Right hindlimb (tissue), 1 donor: Measurements from ENCODE around the gene PRRT1.
A peak's percentile ranks its signal among the peaks of the same experiment; 100 is the strongest.
"Not testable (repeated sequence)": the region's sequence is repeated elsewhere in the genome, so short reads cannot be mapped to it uniquely, and the experiment has no call there.

Experiments
- DNase-seq: peaks from one replicate; pipeline ENCODE4 v3.0.0-alpha.2; 2018

The PRRT1 gene

DNA sequence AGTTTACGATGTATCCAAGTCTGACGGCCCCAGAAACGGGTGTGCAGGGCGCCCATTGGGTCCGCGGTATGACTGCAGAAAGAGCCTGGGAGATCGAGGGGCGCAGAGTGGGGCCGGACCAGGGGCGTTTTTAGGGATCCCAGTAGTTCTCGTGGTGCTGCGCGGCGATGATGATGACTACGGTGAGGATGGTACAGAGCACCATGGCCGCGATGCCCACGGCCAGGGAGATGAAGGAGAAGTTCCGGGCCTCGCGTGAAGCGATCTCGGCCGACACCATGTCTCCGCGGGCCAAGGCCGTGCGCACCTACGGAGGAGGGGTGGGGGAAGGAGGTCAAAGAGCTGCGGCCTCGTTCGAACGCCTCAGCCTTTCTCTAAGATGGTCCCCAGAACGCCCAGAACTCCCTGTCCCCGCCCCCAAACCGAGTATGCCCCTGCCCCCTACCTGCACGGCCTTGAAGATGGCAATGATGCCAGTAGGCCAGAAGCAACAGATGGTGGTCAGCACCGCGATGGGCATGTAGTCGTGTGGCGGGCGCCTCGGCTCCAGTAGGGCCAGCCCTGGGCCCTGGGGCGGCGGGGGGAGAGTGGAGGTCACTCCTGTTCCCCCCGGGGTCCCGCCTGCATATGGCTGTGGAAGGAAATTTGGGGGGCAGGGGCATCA lies 2.5 kb downstream of the PRRT1 start:
- DNase-seq, result no peak

DNA sequence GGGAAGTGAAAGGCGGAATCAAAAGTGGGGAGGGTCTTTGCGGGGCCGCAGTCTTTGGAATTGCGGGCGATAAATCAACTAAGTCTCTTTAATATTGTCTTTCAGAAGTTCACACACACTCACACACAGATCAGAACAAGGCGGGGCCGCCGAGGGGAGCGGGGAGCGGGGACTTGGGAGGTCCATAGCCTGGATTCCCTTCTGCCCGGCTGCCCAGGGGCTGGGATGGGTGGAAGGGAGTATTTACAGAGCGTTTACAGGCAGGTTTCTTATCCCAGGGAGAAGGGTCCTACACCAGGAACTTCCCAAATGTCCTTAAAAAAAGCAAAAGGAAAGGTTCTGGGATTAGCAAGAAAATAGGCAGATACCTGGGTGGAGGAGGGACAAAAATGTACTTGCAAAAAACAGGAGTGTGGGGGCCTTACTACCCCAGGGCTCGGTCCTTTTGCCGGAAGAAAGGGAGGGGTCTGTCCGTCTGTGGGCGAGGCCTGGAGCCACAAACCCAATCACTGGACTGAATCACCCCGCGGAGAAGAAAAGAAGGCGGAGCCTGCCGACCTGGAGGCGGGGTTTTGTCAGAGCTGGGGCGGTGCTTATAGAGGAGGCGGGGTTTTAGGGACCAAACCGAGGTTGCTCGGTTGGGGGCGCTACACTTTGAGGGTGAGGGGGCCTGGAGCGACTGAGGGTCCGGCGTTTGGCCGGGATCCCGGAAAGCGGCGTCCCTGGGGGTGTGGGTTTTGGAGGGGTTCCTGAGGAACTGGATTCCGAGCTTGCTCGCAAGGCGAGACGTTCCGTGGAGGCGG lies 3.2 kb downstream of the PRRT1 start:
- DNase-seq, result peak; percentile 81

- DNase-seq, result no peak
Observed at GRCh38 chr6:32147401-32148132, 4.2 kb downstream of the PRRT1 start.

DNA sequence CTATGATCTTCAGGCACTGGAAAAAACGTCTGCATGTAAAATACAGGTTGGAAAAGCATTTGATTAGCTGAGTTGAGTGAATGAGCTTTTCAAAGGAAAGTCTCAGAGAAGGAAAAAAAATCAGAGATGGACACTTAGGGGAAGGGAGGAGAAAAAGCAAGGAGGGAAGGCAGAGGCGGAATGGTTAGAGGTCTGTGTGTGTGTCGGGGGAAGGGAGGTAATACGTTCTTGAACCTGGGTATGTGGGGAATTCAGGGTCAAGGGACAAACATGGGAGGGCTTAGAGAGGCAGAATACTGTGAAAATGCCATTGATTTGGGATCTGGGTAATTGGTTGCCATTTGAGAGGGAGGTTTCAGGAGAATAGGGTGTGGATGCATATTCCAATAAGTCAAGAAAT lies 5.1 kb downstream of the PRRT1 start:
- no peak for DNase-seq

DNA sequence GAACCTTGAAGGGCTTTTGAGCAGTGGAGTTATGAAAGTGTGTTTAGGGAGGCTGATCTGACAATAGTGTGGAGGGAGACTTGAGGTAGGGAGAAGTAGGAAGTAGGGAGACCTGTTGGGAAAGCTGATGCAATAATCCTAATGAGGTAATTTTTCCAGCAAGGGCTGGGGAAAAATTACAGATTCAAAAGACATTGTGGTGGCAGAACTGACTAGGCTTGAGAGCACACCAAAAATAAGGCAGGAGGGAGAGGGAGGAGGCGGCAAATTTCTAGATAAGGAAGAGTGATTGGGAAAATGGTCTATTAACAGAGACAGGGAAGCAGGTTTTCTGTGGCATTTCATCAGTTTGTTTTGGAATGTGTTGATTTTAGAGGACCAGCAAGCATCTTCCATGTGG lies 5.5 kb downstream of the PRRT1 start:
- DNase-seq, result no peak

DNA sequence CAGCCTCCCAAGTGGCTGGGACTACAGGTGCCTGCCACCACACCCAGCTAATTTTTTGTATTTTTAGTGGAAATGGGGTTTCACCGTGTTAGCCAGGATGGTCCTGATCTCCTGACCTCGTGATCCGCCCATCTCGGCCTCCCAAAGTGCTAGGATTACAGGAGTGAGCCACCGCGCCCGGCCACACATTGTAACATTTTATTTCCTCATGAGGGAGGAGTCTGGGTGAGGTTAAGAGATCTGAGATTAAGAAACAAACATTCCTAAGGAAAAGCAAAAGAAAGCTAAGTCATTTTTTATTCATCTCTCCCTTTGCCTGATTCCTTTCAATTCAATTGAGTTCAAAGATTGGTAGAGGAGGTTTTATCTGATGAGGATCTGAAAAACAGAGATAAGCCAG lies 7.5 kb downstream of the PRRT1 start:
- not testable (repeated sequence) for DNase-seq

DNA sequence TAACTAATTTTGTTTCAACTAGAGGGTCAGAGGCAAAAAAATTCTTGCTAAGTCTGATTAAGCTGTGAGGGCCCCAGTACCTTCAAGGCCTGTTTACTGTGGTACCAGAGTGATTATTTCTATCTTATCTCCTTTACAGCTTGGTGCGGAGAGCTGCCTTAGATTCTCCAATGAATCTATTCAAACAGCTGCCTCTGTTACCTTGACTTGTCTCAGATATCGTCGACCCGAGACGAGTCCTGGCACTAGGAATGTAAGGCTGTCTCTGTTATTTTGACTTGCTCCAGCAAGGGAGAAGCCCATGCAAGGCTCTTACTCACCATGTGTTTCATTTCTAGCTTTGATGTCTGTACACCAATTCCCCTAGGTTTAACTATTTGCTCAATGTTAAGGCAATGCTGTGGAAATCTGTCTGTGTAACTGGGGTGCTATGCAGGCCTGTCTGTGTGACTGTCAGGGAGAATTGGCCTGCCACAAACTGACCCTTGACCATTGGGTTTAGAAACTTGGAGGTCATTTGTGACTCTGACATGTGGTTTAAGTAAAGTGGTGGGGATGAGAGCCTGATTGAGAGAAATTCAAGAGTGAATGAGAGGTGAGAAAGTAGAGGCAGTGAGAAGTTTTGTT lies 11.2 kb downstream of the PRRT1 start:
- DNase-seq, result no peak

- DNase-seq, result no peak
Observed at GRCh38 chr6:32139590-32139989, 12.1 kb downstream of the PRRT1 start.

DNA sequence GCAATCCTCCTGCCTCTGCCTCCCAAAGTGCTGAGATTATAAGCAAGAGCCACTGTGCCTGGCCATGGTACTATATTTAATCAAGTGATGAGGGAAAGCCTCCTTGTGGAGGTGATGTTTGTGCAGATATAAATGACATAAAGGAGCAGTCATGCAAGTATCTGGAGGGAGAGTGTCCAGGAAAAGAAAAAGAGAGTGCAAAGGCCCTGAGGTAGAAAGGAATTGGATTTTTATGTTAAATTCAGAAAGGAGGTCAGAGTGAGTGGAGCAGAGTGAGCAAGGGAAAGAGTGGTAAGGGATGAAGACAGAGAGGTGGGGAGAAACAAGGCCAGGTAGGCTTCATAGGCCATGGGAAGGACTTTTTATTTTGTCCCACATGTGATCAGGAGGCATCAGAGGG lies 14.3 kb downstream of the PRRT1 start:
- no peak for DNase-seq

- DNase-seq, result no peak
Observed at GRCh38 chr6:32133786-32134185, 18.0 kb downstream of the PRRT1 start.

DNA sequence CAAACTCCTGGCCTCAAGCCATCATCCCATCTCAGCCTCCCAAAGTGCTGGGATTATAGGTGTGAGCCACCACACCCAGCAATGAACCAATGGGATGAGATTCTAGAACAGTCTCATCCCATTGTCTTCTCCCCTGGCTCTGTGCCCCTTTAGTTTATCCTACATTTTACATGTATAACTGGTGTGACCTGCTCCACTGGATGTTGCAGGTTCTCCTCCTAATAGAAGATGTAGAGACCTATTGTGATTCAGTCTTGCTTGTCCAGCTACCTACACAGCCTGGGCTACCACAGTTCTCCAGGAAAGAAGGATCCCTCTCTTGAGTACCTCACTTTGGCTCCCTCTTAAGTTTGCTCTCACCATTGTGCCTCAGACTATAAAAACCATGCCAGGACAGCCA lies 19.6 kb downstream of the PRRT1 start:
- no peak for DNase-seq

- DNase-seq, result no peak
Observed at GRCh38 chr6:32131439-32131948, 20.2 kb downstream of the PRRT1 start.

DNA sequence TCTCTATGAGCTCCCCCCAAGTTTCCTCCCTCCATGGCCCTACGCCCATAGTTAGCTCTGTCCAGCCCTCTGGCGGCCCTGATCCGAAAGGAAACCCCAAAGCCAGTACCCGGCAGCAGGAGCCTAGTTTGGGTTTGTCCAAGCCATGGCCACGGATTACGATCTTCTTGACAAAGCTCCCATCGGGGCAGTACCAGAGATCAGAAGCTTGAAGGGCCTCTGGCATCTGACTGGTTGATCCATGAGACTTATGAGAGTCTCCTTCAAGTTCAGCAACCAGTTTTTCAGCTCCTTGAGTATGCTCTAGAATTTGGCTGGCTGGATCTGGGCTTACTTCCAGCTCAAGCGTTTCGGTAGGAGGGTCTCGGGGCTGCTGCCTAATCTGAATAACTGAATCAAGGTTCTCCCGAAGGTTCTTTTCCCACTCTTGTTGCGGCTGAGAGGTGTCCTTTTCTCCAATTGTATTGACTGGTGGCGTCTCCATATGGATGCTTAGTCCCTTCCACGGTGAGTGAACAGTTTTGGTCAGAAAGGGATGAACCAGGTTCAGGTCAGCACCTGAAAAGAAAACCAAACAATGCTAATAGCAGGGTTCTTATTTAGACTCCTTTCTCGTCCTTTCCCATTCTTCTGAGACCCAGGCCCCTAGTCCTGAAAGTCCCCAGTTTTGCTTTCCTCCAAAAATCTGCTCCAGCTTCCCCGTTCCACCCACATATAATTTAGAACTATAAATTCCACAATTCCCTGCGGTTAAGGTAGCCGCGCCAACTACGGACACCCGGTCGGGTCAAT lies 22.2 kb downstream of the PRRT1 start:
- no peak for DNase-seq

- DNase-seq, result no peak
Observed at GRCh38 chr6:32128751-32129296, 22.9 kb downstream of the PRRT1 start.

GRCh38 chr6:32127717-32128592 lies 23.8 kb downstream of the PRRT1 start, which contains the start of gene ATF6B:
Gene ATF6B (minus strand): TSS chr6:32128246. CDS start chr6:32128207, 39 bp downstream.
- DNase-seq, result peak; percentile 99

- no peak for DNase-seq
Observed at GRCh38 chr6:32127409-32127716, 24.4 kb downstream of the PRRT1 start.

DNA sequence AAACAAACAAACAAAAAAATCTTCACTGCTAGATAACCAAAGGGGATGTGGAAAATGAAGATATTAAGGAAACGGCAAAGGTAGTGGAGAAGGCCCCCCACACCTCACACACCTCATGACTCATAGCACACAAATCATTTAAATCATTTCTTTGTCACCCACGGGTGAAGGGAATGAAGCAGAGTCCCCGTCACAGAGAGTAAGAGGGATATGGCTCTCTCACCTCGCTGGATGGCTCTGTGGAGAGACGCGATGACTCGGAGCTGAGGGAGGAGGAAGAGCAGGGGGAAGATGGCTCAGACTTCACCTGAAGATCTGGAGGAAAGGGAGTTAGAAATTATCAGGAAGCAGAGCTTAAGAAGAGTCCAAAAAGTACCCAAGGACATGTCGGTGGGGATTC lies 24.9 kb downstream of the PRRT1 start:
- no peak for DNase-seq

- DNase-seq, result no peak
Observed at GRCh38 chr6:32123681-32124080, 28.1 kb downstream of the PRRT1 start.

DNA sequence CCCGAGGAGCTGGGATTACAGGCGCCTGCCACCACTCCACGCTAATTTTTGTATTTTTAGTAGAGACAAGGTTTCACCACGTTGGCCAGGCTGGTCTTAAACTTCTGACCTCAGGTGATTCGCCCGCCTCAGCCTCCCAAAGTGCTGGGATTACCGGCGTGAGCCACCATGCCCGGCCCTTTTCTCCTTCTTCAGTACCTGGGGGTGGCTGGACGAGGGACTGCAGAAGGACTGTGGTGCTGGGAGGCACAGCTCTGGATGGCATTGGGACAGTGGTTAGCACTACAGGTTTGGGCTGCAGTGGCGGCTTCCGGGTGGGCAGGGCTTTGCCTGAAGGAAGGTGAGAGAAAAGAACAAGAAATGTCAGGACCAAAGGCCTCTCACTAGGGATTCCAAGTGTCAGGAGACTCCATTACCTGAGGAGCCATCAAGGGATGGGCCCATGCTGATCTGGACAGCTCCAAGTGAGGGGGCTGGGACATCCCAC lies 31.1 kb downstream of the PRRT1 start:
- DNase-seq, result no peak

GRCh38 chr6:32118782-32119628 lies 32.7 kb downstream of the PRRT1 start:
- peak; percentile 90 for DNase-seq
